ENCODE data around the gene PLXNA2.

- no peak for TF ChIP-seq CTCF (conservative IDR thresholded peaks at IDR 0.05; ENCODE audit: low read length)
- TF ChIP-seq EZH2phosphoT487 (IDR thresholded peaks at IDR 0.05; ENCODE audit: borderline replicate concordance, low read depth, low read length) = no peak
Measured at GRCh38 chr1:208024406-208024805, 219.8 kb downstream of the PLXNA2 start.

Data from OCI-LY7 (cell line).